ENCODE results near the gene EDNRA. TPM values are rescaled to one million over a fixed set of nuclear protein-coding genes. Genes with fewer than 3 reads are reported as not detected.
A peak's percentile ranks its signal among the peaks of the same experiment; 100 is the strongest.

EDNRA gene
- total RNA-seq, 1 donor from 2014 or later: 9.7 TPM

DNA sequence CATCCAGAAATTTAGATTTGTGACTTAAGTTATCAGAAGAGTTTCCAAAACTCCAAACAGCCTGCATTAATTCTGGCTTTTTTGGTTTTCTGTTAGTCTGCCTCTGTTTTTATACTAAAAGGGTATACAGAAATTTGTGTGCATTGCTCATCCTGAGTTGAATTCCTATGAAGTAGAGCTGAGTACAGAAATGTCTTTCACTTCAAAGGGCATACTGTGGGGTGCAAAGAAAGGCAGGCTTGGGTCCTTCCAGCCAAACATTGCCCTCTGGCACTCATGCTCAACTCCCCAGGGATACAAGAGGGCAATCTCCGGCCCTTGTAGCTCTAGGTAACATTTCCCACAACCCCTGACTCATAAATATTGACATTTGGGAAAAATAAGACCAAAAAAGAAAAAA lies 108.7 kb downstream of the EDNRA start:
- DNase-seq: no peak

DNA sequence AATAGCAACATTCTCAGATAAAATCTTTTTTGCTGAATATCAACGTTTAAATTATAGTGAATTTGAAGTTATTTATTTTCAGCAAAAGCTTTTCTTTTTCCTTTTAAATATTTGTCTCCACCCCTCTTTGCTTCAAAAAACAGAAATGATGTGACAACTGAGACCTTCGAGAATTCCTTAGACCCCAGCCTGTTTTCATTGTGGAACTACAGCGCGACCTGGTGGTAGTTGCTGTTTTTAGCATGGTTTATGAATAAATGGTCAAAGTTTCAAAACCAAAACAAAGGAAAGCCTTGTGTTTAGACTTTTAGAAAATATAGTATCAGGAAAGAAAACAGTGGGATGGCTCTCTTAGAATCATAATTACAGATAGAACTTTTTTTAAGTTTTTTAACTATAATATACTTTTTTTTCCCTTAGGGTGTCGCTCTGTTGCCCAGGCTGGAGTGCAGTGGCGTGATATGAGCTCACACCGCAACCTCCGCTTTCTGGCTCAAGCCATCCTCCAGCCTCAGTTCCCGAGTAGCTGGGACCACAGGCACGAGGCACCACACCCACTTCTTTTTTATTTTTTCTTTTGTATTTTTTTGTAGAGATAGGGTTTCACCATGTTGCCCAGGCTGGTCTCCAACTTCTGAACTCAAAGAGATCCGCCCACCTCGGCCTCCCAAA lies 109.5 kb downstream of the EDNRA start:
- DNase-seq: peak; percentile 28

GRCh38 chr4:147591106-147591505 lies 110.2 kb downstream of the EDNRA start:
- DNase-seq: no peak

DNA sequence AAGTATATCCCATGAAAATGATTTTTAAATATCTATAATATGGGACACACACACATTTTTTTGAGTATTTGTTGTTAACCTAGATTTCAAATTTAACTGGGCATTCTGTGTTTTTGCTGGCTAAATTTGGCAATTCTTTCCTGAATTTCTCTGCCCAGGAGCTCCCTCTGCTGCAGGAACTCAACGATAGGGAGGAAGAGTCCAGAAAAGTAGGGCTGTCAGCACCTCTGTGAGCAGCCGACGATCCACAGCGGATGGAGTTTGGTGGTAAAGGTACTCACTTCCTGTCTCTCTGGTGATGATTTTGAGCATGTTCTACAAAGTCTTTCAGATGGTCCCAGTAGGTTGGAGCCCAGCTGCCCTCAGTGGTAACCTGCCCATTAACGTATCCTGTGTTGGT lies 113.2 kb downstream of the EDNRA start:
- no peak for DNase-seq

Other genes with a start within 250 kb of the EDNRA start
- gene TMEM184C, start 136.3 kb downstream of the EDNRA start, total RNA-seq: 57.2 TPM
- gene PRMT9, start 203.1 kb downstream of the EDNRA start, total RNA-seq: 16.7 TPM

Measured in occipital lobe (tissue), 2 donors.